ENCODE measurements around the gene GPANK1.

GPANK1 gene

DNA sequence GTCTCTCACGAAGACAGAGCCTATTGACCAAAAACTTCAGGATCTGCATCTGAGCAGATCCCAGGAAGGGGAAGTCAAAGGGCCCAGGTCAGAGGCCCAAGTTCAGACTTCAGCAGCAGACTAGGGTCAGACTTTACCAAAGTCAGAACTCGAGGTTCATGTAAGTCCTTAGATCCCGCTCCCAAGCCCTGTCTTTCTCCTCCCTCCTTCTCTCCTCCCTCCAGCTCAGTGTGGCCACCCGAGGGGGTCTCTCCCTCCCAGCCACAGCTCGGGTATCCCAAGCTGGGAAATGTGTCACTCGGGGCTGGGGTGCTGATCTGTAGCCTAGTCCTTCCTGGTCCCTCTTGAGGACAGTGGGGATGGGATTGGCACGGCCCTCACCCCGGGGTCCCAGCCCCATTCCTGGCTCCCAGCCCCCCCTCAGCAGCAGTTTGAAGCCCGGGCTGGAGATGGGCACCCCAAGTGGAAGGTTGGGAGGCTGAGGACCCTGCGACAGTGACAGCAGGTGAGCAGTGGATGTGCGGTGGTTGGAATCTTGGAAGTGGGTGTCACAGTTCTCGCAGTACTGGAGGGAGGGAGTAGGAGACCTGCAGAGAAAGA lies 2.6 kb downstream of the GPANK1 start:
- TF ChIP-seq, protein P1, sequence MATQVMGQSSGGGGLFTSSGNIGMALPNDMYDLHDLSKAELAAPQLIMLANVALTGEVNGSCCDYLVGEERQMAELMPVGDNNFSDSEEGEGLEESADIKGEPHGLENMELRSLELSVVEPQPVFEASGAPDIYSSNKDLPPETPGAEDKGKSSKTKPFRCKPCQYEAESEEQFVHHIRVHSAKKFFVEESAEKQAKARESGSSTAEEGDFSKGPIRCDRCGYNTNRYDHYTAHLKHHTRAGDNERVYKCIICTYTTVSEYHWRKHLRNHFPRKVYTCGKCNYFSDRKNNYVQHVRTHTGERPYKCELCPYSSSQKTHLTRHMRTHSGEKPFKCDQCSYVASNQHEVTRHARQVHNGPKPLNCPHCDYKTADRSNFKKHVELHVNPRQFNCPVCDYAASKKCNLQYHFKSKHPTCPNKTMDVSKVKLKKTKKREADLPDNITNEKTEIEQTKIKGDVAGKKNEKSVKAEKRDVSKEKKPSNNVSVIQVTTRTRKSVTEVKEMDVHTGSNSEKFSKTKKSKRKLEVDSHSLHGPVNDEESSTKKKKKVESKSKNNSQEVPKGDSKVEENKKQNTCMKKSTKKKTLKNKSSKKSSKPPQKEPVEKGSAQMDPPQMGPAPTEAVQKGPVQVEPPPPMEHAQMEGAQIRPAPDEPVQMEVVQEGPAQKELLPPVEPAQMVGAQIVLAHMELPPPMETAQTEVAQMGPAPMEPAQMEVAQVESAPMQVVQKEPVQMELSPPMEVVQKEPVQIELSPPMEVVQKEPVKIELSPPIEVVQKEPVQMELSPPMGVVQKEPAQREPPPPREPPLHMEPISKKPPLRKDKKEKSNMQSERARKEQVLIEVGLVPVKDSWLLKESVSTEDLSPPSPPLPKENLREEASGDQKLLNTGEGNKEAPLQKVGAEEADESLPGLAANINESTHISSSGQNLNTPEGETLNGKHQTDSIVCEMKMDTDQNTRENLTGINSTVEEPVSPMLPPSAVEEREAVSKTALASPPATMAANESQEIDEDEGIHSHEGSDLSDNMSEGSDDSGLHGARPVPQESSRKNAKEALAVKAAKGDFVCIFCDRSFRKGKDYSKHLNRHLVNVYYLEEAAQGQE (IDR thresholded peaks at IDR 0.05; ENCODE audit: insufficient read depth in 1 of 2, low read depth in 2 of 2, low read length in 2 of 2): no peak
- no peak for TF ChIP-seq TAF1 (IDR thresholded peaks at IDR 0.05; ENCODE audit: borderline replicate concordance, insufficient read depth, low read length)
- no peak for TF ChIP-seq SIN3A (IDR thresholded peaks at IDR 0.05; ENCODE audit: borderline replicate concordance, insufficient read depth, low read length)
- TF ChIP-seq POLR2AphosphoS5 (IDR thresholded peaks at IDR 0.05; ENCODE audit: low read depth, low read length): no peak
- no peak for TF ChIP-seq FOXP2 (optimal IDR thresholded peaks at IDR 0.05; ENCODE audit: borderline replicate concordance, extremely low read depth, extremely low read length, insufficient read depth)

DNA sequence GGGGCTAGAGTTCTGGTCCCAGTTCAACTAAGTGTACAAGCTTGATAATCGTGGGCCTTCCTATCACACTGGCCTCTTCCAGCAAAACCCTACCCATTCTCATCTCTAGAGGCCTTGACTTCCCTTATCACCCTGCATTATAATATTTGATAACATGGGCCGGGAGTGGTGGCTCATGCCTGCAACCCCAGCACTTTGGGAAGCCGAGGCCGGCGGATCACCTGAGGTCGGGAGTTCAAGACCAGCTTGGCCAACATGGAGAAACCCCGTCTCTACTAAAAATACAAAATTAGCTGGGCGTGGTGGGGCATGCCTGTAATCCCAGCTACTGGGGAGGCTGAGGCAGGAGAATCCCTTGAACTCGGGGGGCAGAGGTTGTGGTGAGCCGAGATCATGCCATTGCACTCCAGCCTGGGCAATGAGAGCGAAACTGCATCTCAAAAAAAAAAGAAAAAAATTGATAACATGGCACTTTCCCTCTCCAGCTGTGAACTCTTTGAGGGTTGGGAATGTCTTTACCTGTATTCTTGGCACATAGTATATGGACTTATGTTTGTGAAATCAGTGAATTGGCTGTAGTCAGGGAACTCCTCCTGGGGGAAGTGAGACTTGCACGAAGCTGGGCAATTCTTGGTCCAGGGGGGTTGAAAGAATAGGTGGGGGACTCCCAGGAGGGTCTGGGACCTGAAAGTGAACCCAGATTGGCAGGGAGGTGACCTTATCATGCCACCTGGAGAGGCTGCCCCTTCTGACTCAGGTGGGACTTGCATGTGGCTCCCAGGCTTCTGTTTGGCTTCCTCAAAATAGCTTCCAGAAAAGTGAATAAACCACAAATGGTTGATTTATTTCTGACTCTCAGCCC lies 3.3 kb downstream of the GPANK1 start:
- TF ChIP-seq FOXP2 (optimal IDR thresholded peaks at IDR 0.05; ENCODE audit: borderline replicate concordance, extremely low read depth, extremely low read length, insufficient read depth): no peak
- no peak for TF ChIP-seq TAF1 (IDR thresholded peaks at IDR 0.05; ENCODE audit: borderline replicate concordance, insufficient read depth, low read length)
- TF ChIP-seq, protein P1 (IDR thresholded peaks at IDR 0.05; ENCODE audit: insufficient read depth in 1 of 2, low read depth in 2 of 2, low read length in 2 of 2): no peak
- no peak for TF ChIP-seq POLR2AphosphoS5 (IDR thresholded peaks at IDR 0.05; ENCODE audit: low read depth, low read length)
- no peak for TF ChIP-seq SIN3A (IDR thresholded peaks at IDR 0.05; ENCODE audit: borderline replicate concordance, insufficient read depth, low read length)

DNA sequence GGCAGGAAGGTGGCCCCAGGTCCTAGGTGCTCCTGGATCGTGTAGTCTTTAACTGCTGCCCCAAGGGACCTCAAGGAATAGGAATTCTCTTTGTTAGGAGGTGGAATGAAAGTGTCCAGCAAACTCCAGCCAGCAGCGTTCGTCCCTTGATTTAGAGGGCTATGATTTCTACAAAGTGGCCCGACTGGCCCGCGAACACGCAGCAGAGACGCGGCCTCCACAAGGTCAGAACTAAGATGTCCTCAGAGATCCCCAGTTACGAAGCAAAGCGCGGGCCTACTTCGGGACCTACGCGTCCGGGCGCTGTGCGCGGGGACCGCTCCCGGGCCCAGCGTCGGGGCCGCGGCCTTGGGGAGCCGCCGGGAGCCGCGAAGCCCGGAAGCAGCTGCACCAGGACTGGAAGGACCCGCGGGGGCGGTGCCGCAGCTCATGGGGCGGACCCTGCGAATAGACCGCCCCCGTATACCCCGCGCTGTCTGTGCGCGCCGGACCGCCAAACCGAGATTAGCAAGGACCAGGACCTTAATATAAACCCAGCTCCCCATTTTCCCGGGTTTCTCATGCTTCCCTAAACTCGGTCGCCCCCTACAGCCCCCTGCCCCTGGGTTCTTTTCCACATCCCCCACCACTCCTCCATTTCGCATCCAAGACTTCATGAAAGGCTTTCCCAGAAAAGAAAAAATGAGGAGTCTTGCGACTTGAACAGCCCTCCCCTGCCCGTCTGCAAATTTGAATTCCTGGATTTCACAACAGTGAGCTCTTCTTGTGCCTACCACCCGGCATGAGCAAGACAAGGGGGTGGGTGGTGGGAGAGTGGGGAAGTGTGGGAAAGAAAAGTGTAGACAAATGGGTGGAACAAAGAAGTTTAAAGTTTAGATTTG lies 4.2 kb downstream of the GPANK1 start, which contains the start of gene C6orf47:
Gene C6orf47 (minus strand): TSS at position 398 of the 881 bp plus-strand sequence. CDS start 831 bp downstream, outside the sequence.
- TF ChIP-seq FOXP2 (optimal IDR thresholded peaks at IDR 0.05; ENCODE audit: borderline replicate concordance, extremely low read depth, extremely low read length, insufficient read depth) (no peak), POLR2AphosphoS5 (IDR thresholded peaks at IDR 0.05; ENCODE audit: low read depth, low read length) (peak; percentile 95), SIN3A (IDR thresholded peaks at IDR 0.05; ENCODE audit: borderline replicate concordance, insufficient read depth, low read length) (peak; percentile 62; the same call in 1 of the 2 replicates), TAF1 (IDR thresholded peaks at IDR 0.05; ENCODE audit: borderline replicate concordance, insufficient read depth, low read length) (peak; percentile 88; the same call in 1 of the 2 replicates)
- TF ChIP-seq, protein P1 (IDR thresholded peaks at IDR 0.05; ENCODE audit: insufficient read depth in 1 of 2, low read depth in 2 of 2, low read length in 2 of 2): peak; percentile 45 to 50; a peak in 1 of 4 replicates

DNA sequence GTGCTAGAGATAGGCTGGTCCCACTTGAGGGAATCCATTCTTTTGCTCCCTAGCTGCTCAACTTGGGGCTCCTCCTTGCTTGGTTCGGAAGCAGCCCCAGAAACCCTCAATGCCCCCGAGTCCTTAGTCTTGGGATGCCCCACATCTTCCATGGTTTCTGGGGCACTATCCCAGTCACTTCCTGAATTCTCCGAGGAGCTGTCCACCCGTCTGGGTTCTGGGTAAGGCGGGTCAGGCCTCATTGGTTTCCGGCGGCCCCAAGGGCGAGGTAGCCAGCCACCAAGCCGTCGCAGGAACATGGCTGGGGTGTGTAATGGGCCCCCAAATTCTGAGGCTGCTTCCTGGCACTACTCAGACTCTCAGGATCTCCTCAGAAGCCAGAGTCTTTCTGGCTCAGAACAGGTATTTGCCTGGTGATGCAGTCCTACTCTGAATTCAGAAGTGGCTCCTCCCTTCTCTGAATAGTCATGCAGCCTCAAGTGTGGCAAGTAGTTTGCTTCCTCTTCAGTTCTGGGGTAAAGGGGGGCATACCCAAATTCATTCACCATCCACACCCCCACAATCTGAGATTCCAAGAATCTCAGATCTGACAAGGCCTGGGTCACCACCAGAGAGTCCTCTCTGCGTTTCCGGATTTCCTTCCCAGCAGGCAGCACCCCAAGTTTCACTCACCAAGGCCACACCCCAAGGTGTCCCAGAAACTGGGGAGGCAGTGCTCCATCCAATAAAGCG lies 5.0 kb downstream of the GPANK1 start:
- TF ChIP-seq, protein P1 (IDR thresholded peaks at IDR 0.05; ENCODE audit: insufficient read depth in 1 of 2, low read depth in 2 of 2, low read length in 2 of 2): peak; percentile 87 to 91
- no peak for TF ChIP-seq SIN3A (IDR thresholded peaks at IDR 0.05; ENCODE audit: borderline replicate concordance, insufficient read depth, low read length)
